GM12801 (cell line): ENCODE data around the gene SMCO1.

ENCODE experiments used
- TF ChIP-seq, protein P1 (sequence below): IDR thresholded peaks from one replicate; pipeline ENCODE4 v1.5.1; 2011; ENCODE audit warnings: control low read depth; ENCODE audit not compliant: insufficient read length; ENCODE audit errors: extremely low read depth

The SMCO1 gene

DNA sequence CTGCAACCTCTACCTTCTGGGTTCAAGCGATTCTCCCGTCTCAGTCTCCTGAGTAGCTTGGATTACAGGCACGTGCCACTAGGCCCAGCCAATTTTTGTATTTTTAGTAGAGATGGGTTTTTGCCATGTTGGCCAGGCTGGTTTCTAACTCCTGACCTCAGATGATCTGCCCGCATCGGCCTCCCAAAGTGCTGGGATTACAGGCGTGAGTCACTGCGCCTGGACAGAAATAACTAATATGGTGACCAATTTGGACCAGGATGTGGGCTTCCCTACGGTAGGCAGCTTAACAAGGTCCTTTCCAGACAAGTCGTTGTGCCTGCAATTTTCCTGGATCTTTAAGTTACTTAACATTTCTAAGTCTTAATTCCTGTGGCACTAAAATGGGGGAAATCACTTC is 38.4 kb upstream of the SMCO1 start:
- TF ChIP-seq, protein P1, sequence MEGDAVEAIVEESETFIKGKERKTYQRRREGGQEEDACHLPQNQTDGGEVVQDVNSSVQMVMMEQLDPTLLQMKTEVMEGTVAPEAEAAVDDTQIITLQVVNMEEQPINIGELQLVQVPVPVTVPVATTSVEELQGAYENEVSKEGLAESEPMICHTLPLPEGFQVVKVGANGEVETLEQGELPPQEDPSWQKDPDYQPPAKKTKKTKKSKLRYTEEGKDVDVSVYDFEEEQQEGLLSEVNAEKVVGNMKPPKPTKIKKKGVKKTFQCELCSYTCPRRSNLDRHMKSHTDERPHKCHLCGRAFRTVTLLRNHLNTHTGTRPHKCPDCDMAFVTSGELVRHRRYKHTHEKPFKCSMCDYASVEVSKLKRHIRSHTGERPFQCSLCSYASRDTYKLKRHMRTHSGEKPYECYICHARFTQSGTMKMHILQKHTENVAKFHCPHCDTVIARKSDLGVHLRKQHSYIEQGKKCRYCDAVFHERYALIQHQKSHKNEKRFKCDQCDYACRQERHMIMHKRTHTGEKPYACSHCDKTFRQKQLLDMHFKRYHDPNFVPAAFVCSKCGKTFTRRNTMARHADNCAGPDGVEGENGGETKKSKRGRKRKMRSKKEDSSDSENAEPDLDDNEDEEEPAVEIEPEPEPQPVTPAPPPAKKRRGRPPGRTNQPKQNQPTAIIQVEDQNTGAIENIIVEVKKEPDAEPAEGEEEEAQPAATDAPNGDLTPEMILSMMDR = no peak

DNA sequence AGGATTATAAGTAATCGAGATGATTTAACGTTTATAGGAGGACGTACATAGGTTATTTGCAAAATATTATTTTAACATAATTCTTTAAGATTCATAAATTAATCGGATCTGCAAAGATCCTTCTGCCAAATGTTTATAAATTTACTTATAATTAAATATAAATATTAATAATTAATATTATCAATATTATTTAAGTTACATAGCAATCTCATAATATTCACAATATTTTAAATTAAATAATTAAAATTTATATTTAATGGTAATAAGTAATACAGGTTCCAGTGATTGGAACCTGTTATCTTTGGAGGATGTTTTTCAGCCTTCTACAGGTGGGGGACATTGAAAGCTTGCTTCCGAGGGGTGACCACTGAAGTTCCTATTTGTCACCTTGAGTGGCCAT is 37.1 kb upstream of the SMCO1 start:
- TF ChIP-seq, protein P1 = no peak

DNA sequence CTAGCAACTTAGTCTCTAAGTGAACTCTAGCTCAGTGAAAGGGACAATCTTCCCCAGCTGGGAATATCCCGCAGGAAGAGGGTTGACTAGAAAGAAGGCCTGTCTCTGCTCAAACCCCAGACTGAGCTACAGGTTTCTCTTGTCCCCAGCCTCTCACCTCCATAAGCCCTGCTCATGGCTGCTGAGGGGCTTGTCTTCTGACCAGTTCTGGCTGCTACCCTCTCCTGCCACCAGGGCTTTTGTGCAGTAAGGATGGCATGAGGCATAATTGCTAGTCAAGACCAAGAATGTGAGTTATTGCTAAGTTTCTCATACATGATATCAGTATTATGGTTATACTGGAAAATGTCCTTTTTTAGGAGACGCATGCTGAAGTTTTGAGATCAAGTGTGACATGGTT is 31.9 kb upstream of the SMCO1 start:
- TF ChIP-seq, protein P1 = no peak

DNA sequence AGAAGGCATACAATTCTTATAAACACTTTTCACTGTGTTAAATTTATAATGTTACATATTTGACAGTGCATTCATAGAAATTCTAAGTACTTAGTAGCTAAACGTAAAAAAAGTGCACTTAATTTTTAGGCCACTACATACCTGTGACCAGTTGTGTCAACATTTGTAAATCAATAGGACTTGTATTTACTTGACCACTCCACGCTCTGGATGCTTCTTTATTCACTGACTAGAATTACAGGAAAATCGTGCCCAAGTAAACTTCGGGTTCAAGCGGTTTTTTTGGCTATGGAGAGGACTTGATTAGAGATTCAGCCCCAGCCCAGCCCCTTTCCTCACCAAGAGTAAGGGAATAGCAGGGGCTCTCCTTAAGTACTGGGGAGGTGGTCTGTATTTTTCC is 31.4 kb upstream of the SMCO1 start:
- TF ChIP-seq, protein P1 = no peak

GRCh38 chr3:196544491-196544992 is 29.4 kb upstream of the SMCO1 start:
- TF ChIP-seq, protein P1 = no peak

DNA sequence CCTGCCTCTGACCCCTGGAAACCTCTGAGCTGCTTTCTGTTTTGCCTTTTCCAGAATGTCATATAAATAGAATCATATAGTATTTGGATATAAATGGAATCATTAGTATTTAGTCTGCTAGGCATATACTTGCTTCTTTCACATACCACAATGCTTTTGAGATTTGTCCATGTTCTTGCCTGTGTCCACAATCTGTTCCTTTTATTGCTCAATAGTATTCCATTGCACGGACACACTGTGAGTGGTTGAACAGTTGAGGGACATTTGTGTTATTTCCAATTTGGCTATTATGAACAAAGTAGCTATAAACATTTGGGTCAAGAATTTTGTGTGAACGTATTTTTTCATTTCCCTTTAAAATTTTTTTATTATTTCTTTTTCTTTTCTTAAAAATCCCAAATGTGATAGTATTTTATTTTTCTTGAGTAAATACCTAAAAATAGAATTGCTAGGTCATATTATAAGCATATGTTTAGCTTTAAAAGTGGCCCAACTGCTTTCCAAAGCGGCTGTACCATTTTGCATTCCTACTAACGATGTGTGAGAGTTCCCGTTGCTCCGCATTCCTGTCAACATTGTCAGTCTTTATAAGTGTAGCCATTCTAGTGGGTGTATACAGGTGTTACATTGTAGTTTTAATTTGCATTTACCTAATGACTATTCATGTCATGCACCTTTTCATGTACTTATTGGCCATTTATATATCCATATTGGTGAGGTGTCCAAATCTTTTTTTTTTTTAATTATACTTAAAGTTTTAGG is 26.7 kb upstream of the SMCO1 start:
- TF ChIP-seq, protein P1 = no peak

DNA sequence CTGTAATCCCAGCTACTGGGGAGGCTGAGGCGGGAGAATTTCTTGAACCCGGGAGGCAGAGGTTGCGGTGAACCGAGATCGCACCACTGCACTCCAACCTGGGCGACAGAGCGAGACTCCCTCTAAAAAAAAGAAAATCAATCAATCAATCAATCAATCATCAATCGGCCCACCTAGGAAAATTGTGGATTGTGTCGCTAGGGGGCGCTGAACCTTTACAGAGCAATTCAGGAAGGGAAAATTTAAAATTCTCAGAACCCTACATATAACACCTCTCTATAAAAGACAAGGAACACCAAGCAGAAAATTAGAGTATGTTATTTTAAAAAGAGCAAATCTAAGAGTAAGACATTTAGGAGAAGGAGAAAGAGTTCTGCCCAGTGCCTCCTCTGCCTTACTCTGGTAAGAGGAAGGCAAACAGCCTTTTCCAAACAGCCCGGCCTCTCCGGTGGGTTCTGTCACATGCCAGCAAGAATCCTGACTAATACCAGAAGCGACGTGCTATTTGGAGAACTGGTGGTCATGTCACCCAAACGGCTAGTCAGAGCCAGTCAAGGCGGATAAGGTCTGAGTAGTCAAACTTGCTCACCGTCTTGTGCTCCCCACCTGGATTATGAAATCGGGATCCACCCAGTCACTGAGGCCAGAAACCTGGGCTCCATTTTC is 22.3 kb upstream of the SMCO1 start:
- TF ChIP-seq, protein P1 = no peak
